ENCODE data around the gene FOXE1.

FOXE1 gene

DNA sequence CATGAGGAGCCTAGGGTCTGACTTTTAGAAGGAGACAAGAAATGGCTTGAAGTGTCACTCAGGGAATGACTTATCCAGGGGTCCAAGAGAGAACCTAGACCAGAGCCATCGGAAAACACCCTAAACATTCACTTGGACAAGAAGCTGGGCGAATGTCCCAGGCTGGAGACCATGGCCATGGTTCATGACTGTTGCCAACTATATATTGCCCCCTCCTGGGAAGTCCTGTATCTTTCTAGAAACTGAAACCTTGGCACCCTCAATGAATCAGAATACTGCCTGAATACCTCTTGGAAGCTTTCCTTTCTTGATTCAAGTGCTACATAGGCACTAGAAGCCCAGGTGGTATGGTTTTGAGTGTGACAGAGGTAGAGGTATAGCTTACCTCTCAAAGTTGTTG, 39.4 kb downstream of the FOXE1 start:
- Histone ChIP-seq H3K4me3 (no peak overlapping the region), H3K27ac (no peak overlapping the region)
- no peak for TF ChIP-seq CTCF (IDR thresholded peaks at IDR 0.05)
- no peak for DNase-seq (ENCODE audit: low spot score)

GRCh38 chr9:97895211-97895610, 42.2 kb downstream of the FOXE1 start:
- TF ChIP-seq CTCF (IDR thresholded peaks at IDR 0.05): no peak
- Histone ChIP-seq H3K4me3 (no peak overlapping the region), H3K27ac (no peak overlapping the region)
- DNase-seq (ENCODE audit: low spot score): no peak

DNA sequence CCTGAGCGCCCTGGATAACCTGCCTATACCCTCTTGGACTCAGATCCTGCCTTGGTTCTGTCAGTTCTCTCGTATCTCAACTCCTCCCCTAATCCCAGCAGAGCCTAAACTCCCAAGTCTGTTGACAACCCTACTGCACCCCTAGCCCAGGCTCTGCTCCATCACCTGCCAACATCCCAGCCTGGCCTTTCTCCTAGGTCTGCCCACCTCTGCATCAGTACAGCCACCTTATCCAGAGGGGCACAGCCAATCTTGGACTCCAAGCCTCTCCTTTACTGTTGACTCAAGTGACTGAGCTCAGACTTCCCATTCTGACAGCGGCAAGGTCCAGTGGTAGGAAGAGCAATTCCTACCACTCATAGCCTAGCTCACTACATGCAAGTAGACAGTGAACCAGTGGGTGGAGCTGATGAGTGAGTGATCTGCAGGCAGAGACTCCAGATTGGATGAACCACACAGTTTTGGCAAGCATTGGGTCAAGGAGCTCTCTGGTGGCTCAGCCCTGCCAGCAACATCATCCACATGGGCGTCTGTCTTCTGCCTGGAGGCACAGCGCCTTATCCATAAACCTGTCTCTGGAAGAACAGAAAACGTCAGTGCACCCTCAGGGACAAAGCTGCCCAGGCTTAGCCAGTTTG, 42.8 kb downstream of the FOXE1 start:
- Histone ChIP-seq H3K4me3 (no peak overlapping the region), H3K27ac (no peak overlapping the region)
- TF ChIP-seq CTCF (IDR thresholded peaks at IDR 0.05): no peak
- no peak for DNase-seq (ENCODE audit: low spot score)

DNA sequence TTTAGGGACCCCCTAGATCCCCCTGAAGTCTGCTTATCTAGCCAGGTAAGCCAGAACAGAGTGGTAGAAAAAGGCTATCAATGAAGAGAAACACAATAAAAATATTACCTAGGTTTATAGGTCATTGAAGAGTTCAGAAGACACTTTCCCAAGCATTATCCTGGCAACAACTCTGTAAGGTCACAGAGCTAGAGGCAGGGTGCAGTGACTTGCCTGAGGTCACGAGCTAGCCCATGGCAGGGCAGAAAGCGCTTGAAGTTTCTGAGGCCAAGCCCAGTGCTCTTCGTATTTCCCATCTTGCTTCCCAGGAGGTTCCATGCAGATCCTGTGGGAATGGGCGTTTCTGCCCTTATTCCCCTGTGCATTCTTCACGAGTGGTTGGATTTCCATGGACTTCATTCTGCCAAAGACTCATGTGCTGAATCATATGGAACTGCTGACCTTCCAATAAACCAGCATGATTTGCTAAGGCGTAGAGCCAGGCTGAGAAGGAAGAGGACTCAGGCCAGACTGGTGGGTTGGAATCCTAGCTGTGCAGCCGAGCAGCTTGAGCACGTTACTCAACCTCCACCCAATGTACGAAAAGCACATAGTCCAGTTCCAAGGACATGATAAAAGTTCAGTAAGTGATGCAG, 47.2 kb downstream of the FOXE1 start:
- no peak for TF ChIP-seq CTCF (IDR thresholded peaks at IDR 0.05)
- H3K27ac ChIP-seq: no peak overlapping the region
- DNase-seq (ENCODE audit: low spot score): no peak
- no peak overlapping the region for H3K4me3 ChIP-seq

DNA sequence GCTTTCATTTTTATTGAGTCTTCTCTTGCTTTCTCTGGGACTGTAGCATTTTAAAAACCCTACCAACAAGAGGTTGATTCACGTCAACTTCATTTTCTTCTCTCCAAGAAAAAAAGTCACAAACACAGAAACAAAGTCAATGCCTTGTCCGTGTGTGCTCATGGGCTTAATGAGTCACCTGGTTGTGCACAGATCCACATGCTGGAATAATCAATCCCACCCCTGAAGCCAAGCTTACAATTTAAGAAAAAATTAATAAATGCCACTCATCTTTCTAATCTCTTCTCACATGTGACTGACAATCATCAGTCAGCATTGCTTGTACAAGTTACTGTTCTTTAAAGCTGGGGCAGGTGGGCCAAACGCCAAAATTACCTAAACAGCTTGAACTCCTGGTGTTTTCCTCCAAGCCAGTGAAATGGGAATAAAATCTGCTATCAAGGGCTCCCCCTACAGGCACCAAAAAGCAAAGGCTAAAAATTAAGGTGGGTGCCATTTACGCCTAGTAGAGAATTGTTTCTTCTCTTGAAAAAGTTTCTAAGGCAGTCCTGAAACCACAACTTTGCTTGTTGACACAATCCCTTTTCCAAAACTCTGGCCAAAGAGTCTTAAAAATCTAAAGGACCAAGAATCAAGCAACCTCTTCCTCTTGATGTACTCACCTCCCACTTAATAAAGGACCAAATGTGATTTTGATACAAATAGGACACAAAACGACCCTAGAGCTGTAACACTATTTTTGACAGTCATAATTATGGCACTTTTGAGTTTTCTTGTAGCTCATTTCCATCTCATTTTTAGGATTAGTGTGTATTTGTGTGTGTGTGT, 47.9 kb downstream of the FOXE1 start:
- peak; percentile 40 for TF ChIP-seq CTCF (IDR thresholded peaks at IDR 0.05)
- Histone ChIP-seq H3K4me3 (no peak overlapping the region), H3K27ac (no peak overlapping the region)
- no peak for DNase-seq (ENCODE audit: low spot score)

DNA sequence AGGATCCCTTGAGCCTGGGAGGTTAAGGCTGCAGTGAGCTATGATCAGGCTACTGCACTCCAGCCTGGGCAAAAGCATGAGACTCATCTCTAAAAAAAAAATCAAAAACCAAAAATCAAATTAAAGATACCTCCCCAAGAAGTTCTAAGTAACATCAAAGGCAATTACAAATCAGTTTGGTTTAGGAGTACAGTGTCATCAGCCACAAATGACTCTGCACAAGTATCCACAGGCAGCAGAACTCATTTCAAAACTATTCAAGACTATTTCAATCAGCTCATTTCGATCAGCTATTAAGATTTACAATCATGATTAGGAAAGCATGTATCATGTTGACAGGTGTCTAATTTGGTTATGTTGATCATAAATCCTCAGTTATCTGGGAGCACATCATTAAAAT, 50.2 kb downstream of the FOXE1 start:
- no peak for DNase-seq (ENCODE audit: low spot score)
- no peak overlapping the region for H3K4me3 ChIP-seq
- no peak for TF ChIP-seq CTCF (IDR thresholded peaks at IDR 0.05)
- no peak overlapping the region for H3K27ac ChIP-seq

Data from coronary artery (tissue), 2 donors.